Measurements from ENCODE around the gene IFNL4. TPM values are rescaled to one million over a fixed set of nuclear protein-coding genes. Genes with fewer than 3 reads are reported as not detected.
"Not testable (repeated sequence)": the region's sequence is repeated elsewhere in the genome, so short reads cannot be mapped to it uniquely, and the experiment has no call there.

Gene IFNL4
- total RNA-seq, 8 experiments from 2014 or later: 0.14 to 0.19 (median 0.17) TPM; not detected in 5

GRCh38 chr19:39232708-39233107 is 15.9 kb downstream of the IFNL4 start:
- Histone ChIP-seq H3K4me1 (replicated peaks in 1 of 2) (no peaks in the 10 kb centered on the region), H3K4me3 (no peak overlapping the region), H3K27ac (no peak overlapping the region)
- in situ Hi-C loops (cut with MboI; ENCODE audit: low pct_unique_long_range_greater_than_20kb in 2 of 9, low sequenced_read_pairs in 9 of 9, unreplicated experiment in 9 of 9): no loop called here
- 11 to 92% (median 45%) methylated on average over 1 to 4 of the region's 5 CpGs; no CpG with 5 or more reads in 5 of the 10 experiments for WGBS, 10 experiments
- ATAC-seq (replicated peaks in 6 of 8): no peak

- H3K4me1 ChIP-seq (replicated peaks in 1 of 2): no peaks in the 10 kb centered on the region
- WGBS, 10 experiments: 33 to 57% (median 43%) methylated on average over 1 of the region's 2 CpGs; no CpG with 5 or more reads in 7 of the 10 experiments
- ATAC-seq (replicated peaks in 6 of 8): no peak
- no peak overlapping the region for H3K4me3 ChIP-seq
- in situ Hi-C loops (cut with MboI; ENCODE audit: low pct_unique_long_range_greater_than_20kb in 2 of 9, low sequenced_read_pairs in 9 of 9, unreplicated experiment in 9 of 9): no loop called here
- H3K27ac ChIP-seq: no peak overlapping the region
Measured at GRCh38 chr19:39230096-39230764, 18.4 kb downstream of the IFNL4 start.

- Histone ChIP-seq H3K27ac (no peak overlapping the region), H3K4me3 (no peak overlapping the region), H3K4me1 (replicated peaks in 1 of 2) (no peaks in the 10 kb centered on the region)
- 0 to 50% (median 11%) methylated on average over 1 to 3 of the region's 3 CpGs; no CpG with 5 or more reads in 3 of the 10 experiments for WGBS, 10 experiments
- no peak for ATAC-seq (replicated peaks in 6 of 8)
- in situ Hi-C loops (cut with MboI; ENCODE audit: low pct_unique_long_range_greater_than_20kb in 2 of 9, low sequenced_read_pairs in 9 of 9, unreplicated experiment in 9 of 9): no loop called here
Measured at GRCh38 chr19:39224910-39225309, 23.7 kb downstream of the IFNL4 start.

- H3K4me3 ChIP-seq: no peak overlapping the region
- peak in 3 of 8 experiments; percentile 45 to 71 (median 59) for ATAC-seq (replicated peaks in 6 of 8)
- 0 to 27% (median 15%) methylated on average over 1 to 4 of the region's 4 CpGs for WGBS, 10 experiments
- H3K4me1 ChIP-seq (replicated peaks in 1 of 2): no peaks in the 10 kb centered on the region
- no peak overlapping the region for H3K27ac ChIP-seq
- in situ Hi-C loops (cut with MboI; ENCODE audit: low pct_unique_long_range_greater_than_20kb in 2 of 9, low sequenced_read_pairs in 9 of 9, unreplicated experiment in 9 of 9): no loop called here
Measured at GRCh38 chr19:39223703-39224279, 24.9 kb downstream of the IFNL4 start.

- H3K27ac ChIP-seq; ATAC-seq (replicated peaks in 6 of 8); H3K4me1 ChIP-seq (replicated peaks in 1 of 2); H3K4me3 ChIP-seq: not testable (repeated sequence)
- in situ Hi-C loops (cut with MboI; ENCODE audit: low pct_unique_long_range_greater_than_20kb in 2 of 9, low sequenced_read_pairs in 9 of 9, unreplicated experiment in 9 of 9): loop anchor here in 1 of 9 experiments (10.0 kb wide), 1 partner anchor 106 kb away; the partner anchor contains the start of gene LRFN1
- WGBS, 10 experiments: 0 to 46% (median 31%) methylated on average over 2 to 6 of the region's 10 CpGs; no CpG with 5 or more reads in 3 of the 10 experiments
Measured at GRCh38 chr19:39219108-39219507, 29.5 kb downstream of the IFNL4 start.

- no peak overlapping the region for H3K27ac ChIP-seq
- in situ Hi-C loops (cut with MboI; ENCODE audit: low pct_unique_long_range_greater_than_20kb in 2 of 9, low sequenced_read_pairs in 9 of 9, unreplicated experiment in 9 of 9): loop anchor here in 1 of 9 experiments (10.0 kb wide), 1 partner anchor 106 kb away; the partner anchor contains the start of gene LRFN1
- H3K4me1 ChIP-seq (replicated peaks in 1 of 2): no peaks in the 10 kb centered on the region
- 34 to 87% (median 77%) methylated on average over 2 to 15 of the region's 15 CpGs; no CpG with 5 or more reads in 1 of the 10 experiments for WGBS, 10 experiments
- ATAC-seq (replicated peaks in 6 of 8): no peak
- no peak overlapping the region for H3K4me3 ChIP-seq
Measured at GRCh38 chr19:39218230-39219007, 30.2 kb downstream of the IFNL4 start.

- Histone ChIP-seq H3K27ac (no peak overlapping the region), H3K4me1 (replicated peaks in 1 of 2) (no peaks in the 10 kb centered on the region), H3K4me3 (no peak overlapping the region)
- 44 to 100% (median 96%) methylated on average over 1 to 3 of the region's 5 CpGs; no CpG with 5 or more reads in 2 of the 10 experiments for WGBS, 10 experiments
- ATAC-seq (replicated peaks in 6 of 8): no peak
- in situ Hi-C loops (cut with MboI; ENCODE audit: low pct_unique_long_range_greater_than_20kb in 2 of 9, low sequenced_read_pairs in 9 of 9, unreplicated experiment in 9 of 9): loop anchor here in 1 of 9 experiments (10.0 kb wide), 1 partner anchor 108 kb away; the partner anchor contains the start of gene LRFN1
Measured at GRCh38 chr19:39217094-39217493, 31.6 kb downstream of the IFNL4 start.

- H3K4me3 ChIP-seq; H3K27ac ChIP-seq; ATAC-seq (replicated peaks in 6 of 8); H3K4me1 ChIP-seq (replicated peaks in 1 of 2): not testable (repeated sequence)
- WGBS, 10 experiments: 0 to 75% (median 66%) methylated on average over 1 to 3 of the region's 3 CpGs; no CpG with 5 or more reads in 2 of the 10 experiments
- in situ Hi-C loops (cut with MboI; ENCODE audit: low pct_unique_long_range_greater_than_20kb in 2 of 9, low sequenced_read_pairs in 9 of 9, unreplicated experiment in 9 of 9): loop anchor here in 1 of 9 experiments (10.0 kb wide), 1 partner anchor 109 kb away; the partner anchor contains the start of gene LRFN1
Measured at GRCh38 chr19:39215323-39215722, 33.3 kb downstream of the IFNL4 start.

GRCh38 chr19:39212375-39212742 is 36.3 kb downstream of the IFNL4 start:
- ATAC-seq (replicated peaks in 6 of 8): peak in 3 of 8 experiments; percentile 74 to 94 (median 83)
- in situ Hi-C loops (cut with MboI; ENCODE audit: low pct_unique_long_range_greater_than_20kb in 2 of 9, low sequenced_read_pairs in 9 of 9, unreplicated experiment in 9 of 9): loop anchor here in 1 of 9 experiments (10.0 kb wide), 1 partner anchor 112 kb away; the partner anchor contains the start of gene LRFN1
- Histone ChIP-seq H3K4me3 (no peak overlapping the region), H3K27ac (no peak overlapping the region), H3K4me1 (replicated peaks in 1 of 2) (no peaks in the 10 kb centered on the region)
- 0 to 75% (median 24%) methylated on average over 1 to 7 of the region's 8 CpGs for WGBS, 10 experiments

GRCh38 chr19:39211731-39212374 is 36.8 kb downstream of the IFNL4 start:
- H3K4me1 ChIP-seq (replicated peaks in 1 of 2): no peaks in the 10 kb centered on the region
- in situ Hi-C loops (cut with MboI; ENCODE audit: low pct_unique_long_range_greater_than_20kb in 2 of 9, low sequenced_read_pairs in 9 of 9, unreplicated experiment in 9 of 9): loop anchor here in 1 of 9 experiments (10.0 kb wide), 1 partner anchor 113 kb away; the partner anchor contains the start of gene LRFN1
- ATAC-seq (replicated peaks in 6 of 8): peak in 3 of 8 experiments; percentile 25 to 72 (median 36)
- H3K4me3 ChIP-seq: no peak overlapping the region
- no peak overlapping the region for H3K27ac ChIP-seq
- 34 to 80% (median 54%) methylated on average over 1 to 12 of the region's 13 CpGs; no CpG with 5 or more reads in 2 of the 10 experiments for WGBS, 10 experiments

- in situ Hi-C loops (cut with MboI; ENCODE audit: low pct_unique_long_range_greater_than_20kb in 2 of 9, low sequenced_read_pairs in 9 of 9, unreplicated experiment in 9 of 9): no loop called here
- 55 to 76% (median 65%) methylated on average over 1 to 5 of the region's 7 CpGs; no CpG with 5 or more reads in 5 of the 10 experiments for WGBS, 10 experiments
Measured at GRCh38 chr19:39209196-39209595, 39.5 kb downstream of the IFNL4 start.

GRCh38 chr19:39208175-39208795 is 40.4 kb downstream of the IFNL4 start:
- ATAC-seq (replicated peaks in 6 of 8): no peak
- in situ Hi-C loops (cut with MboI; ENCODE audit: low pct_unique_long_range_greater_than_20kb in 2 of 9, low sequenced_read_pairs in 9 of 9, unreplicated experiment in 9 of 9): no loop called here
- H3K4me1 ChIP-seq (replicated peaks in 1 of 2): no peaks in the 10 kb centered on the region
- WGBS, 10 experiments: 13 to 83% (median 53%) methylated on average over 1 to 4 of the region's 9 CpGs; no CpG with 5 or more reads in 3 of the 10 experiments
- no peak overlapping the region for H3K27ac ChIP-seq
- no peak overlapping the region for H3K4me3 ChIP-seq

More at GRCh38 chr19:39209196-39209595, 39.5 kb downstream of the IFNL4 start:
- Histone ChIP-seq H3K4me3 (no peak overlapping the region), H3K27ac (no peak overlapping the region), H3K4me1 (replicated peaks in 1 of 2) (no peaks in the 10 kb centered on the region)
- no peak for ATAC-seq (replicated peaks in 6 of 8)
